ENCODE measurements around the gene CYFIP2.

CYFIP2 gene

DNA sequence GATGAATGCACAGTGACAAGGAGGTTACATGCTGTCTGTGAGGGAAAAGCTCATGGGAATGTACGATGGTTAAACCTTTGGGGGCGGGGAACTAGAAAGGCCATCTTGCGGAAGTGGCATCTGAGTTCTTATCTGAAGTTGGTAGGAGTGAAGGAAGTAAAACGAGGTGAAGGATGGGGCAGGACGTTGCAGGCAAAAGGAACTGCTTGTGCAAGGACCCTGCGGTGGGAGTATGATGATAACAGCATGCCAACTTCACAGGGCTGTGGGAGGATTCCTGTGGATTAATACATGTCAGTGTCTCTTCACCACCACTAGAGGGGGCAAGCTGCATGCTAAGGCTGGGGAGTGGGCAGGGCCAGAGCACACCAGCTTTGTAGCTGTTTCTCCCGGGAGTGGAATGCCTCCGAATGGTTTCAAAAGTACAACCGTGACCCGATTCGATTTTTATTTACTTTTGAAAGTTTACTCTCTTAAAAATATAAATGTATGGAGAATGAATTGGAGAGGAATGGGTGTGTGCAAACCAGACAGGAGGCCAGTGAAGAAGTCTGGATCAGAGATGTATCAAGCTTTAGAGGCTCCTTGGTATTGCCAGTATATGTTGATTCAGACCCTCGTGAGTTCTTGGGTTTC is 62.5 kb downstream of the CYFIP2 start:
- FAIRE-seq, result no peak

DNA sequence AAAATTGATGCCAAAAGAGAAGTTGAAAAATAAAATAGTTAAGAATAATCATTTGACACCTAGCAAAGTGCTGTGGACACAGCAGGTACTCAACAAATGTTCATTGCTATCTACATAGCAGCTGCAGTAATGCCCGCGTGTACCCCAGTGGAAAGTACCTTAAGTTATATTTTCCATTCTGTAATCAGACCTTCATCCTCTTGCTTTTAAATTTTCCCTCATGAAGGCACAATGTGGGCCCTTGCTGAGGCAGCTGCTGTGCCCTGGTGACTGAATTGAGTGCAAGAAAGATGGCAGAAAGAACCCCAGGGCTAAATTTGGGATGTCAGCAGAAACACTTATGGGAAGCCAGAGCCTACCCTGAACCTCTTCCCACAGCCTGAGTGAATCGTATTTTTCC is 65.9 kb downstream of the CYFIP2 start:
- no peak for FAIRE-seq

DNA sequence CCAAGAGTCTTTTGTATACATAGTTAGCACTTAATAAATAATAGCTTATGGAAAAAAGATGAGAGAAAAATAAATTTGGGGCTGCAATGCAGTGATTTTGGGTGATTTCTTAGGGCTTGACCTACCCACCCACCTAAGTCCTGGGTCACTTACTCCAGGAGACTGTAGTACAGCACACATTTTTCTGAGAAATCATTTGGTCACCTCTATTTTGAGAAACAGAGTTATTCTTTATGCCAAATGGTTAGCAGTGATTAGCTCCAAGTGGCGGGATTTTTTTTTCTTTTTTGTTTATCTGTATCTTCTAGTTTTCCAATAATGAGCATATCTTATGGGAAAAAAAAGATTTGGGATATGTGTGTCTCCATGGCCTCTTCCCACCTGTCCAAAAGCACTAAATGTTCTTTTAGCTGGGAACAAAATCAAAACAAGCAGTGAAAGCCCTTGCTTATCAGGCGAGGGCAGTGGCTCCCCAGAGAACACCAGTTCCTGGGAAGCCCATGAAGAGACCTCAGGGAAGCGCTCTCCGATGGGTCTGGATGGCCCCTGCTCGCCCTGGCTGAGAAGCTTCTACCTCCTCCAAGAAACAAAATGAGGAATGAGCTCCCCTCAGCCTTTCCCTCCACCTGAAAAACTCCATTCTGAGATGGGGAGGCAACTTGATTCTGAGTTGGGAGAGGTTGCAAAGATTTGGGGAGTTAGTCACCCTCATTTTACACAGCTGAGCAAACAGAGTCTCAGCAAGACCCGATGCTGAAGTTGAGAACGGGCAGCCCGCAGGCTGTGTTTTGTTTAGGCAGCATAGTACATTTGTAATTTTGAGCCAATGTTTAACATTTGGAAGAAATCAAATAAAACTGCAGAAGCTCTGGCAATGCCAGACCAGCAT is 69.9 kb downstream of the CYFIP2 start:
- FAIRE-seq, result no peak

DNA sequence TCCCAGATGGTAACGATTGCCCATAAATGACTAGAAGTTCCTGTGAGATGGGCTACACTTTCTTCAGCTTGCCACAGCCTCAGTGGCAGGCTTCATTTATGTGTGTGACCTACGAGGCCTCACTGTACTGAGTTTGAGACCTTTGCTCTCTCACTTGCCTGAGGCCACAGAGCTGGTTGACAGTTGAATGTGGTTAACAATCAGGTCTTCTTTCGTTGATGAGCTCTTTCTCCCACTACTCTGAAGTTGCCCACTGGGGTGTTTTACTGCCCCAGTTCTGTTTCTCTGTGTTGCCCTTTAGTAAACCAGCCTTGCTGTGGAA is 70.5 kb downstream of the CYFIP2 start:
- FAIRE-seq, result no peak

DNA sequence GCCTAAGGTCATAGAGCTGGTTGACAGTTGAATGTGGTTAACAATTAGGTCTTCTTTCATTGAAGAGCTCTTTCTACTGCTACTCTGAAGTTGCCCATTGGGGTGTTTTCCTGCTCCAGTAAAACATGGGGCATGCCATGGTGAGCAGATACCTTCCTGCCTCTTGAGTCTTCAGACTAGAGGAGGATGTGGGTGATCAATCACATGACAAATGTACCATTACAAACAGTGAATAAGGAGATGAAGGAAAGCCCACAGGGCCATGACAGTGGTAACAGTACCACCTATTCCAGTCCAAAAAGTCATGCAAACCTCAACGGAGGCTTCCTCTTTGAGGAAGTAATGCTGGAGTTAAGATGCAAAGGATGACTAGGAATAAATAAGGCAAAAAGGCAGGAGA is 73.5 kb downstream of the CYFIP2 start:
- FAIRE-seq, result no peak

DNA sequence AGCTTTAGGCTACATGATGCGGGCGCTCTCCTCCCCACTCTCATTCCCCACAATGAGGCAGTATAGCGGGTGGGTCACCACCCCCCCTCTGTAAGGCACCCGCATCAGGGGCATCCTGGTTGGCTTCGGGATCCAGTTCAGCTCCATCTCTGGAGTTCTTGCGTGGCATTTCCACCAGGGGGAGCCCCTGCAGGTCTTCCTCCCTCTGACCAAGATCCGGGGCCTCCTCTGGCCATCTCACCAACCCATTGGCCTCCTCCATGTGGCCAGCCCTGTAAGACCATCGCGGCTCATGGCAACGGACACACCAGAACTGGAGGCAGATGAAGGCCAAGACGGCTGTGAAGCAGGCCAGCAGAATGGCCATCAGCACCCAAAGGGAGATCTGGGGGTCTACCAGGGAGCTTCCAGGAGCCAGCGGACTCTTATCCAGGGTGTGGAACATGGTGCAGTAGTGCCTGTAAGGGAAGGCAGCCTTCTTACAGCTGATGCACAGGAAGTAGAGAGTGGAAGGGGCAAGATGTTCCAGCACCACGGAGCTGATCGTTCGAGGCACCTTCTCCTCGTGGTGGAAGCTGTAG is 77.0 kb downstream of the CYFIP2 start:
- no peak for FAIRE-seq

DNA sequence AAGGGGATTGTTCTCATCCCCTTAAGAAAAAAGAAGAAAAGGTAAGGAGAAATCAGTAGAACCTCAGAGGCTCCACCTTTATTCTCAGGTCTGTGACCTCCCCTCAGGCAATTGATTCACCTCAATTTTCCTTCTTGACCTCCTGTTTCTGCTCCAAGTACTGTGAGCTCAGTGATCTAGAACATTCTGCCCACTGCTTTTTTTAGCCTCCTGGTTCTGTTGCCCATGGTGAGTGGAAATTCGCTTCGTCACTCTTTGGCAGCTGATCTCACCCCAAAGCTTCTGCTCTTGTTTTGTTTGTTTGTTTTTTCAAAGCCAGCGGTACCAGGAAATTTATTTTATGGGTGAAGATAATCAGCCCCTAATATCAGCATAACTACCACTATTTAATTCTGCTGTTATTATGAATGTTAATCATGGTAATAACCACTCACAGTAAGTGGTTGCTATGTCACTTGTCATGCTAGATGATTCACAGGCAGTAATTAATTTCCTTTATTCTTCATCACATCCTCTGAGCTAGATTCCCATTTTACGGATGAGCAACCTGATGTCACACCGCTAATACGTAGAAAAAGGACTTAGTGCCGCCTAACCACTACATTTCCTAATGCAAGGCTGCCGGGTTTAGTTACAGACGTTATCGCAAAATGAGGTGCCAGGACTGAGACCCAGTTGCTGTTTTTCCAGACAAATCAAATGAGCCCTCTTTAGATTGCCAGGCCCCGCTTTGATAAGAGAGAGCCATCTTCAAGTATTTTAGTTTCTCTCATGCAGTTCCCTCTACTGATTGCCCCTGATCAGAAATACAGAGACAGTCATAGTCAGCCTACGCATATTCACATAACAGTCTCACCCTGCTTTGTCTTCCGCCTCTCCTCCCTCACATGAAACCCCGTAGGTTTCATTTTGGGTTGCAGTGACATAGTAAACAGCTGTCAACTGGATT is 78.2 kb downstream of the CYFIP2 start:
- peak; percentile 97 for FAIRE-seq

DNA sequence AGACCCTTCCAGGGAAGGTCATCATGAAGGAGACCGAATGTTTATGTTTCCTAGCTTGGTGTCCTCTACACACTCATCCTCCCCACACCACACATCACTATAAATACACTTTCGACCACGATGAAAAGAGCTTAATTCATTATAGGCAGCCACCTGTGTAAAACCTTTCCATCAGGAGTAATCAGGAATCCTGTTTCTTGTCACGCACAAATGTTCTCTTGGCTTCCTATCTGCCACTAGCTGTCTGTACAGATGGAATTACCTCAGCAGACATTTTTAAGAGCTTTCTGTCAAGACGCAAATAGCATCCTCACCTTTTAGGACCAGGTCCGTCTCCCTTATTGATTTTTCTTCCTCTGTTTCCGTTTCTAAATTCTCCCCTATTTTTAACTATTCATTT is 79.1 kb downstream of the CYFIP2 start:
- no peak for FAIRE-seq

DNA sequence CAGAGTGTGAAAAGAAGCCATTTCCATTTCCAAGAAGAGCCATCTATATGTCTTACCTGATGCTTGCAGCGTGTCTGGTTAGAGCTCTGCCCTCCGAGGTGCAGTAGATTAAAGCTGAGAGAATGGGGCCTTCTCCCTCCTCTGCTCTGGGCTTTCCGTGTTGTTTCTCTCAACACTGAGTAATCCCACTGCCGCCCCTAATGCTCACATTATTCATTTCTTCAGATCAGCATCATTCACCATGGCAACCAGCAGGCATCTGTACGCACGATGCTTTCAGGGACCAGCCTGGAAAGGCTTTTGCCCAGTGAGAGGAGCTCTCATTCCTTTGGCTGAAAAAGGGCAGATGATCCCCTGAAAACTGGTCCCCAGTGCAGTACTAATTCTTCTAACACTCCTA is 79.6 kb downstream of the CYFIP2 start:
- FAIRE-seq, result no peak

DNA sequence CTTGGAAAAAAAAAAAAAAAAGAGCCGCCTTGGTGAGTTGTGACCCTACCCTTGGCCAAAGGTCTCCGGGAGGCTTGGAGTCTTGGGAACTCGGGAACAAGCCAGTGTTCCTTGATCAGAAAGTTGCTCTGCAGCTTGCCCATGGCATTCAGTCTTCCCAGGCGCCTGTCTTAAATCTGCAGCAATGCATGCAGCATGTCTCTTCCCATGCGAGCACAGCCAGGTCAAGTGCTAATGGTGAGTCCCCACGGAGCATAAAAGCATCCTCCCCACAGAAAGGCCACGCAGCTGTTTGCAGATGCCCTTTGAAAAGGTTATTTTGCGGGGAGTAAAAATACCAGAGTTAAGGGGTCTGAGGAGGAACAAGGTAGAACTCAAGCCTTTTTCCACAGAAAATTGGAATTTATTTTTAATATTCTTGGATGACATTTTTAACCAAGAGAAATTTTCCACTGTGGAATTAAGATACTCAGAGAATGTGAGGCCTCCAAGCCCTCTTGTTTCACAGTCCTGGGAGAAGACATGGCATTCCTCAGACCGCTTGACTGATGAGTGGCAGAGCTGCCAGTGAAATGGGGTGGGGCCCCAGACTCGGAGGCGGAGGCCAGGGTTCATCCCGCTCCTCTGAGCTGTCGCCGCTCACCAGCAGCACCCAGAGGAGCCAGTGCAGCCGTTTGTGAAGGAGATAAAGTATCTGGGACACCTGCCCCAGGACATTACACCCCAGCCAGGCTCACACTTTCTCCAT is 81.6 kb downstream of the CYFIP2 start:
- FAIRE-seq, result no peak

DNA sequence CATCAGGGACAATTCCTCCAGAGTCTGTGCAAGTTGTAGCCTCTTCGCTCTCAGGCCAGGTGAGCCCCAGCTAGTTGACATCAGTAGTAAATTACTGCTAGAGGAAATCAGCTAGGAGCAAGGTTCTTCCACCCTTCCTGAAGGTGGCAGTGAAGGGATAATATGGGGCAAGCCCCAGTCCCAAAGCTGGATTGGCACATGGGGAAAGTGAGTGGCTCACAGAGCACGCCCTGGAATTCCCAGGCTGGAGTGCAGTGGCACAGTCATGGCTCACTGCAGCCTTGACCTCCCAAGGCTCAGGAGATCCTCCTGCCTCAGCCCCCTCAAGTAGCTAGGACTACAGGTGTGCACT is 82.1 kb downstream of the CYFIP2 start:
- no peak for FAIRE-seq

DNA sequence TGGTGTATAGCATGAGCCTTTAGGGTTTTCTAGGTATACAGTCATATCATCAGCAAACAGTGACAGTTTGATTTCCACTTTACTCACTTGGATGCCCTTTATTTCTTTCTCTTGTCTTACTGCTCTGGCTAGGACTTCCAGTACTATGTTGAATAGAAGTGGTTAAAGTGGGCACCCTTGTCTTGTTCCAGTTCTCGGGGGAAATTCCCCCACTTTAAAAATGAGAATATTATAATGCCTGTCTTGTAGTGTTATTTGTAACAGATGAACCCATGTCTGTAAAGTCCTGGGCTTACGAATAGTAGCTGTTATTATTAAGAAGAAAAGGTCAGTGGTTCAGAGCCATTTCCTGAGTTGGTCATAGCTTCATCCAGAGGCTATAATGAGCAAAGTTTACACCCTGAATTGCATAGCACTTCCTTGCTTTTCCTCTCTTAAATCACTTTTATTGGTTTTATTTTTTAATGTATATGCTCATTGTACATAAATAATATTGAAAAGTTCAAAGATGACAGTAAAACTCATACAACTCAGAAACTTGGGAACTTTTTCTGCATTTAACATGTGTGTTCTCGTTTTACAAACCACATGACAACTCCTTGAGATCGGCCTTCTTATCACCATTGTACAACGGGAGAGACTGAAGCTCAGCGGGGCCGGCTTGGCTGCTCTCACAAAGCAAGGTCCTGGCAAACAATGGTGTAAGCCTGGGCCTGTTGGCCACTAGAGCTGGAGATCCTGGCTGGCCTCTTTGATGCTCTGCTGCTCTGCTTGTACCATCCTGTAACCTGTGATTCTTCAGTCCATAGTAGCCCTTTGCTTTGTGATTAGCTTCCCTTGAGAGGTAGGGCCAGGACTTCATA is 85.2 kb downstream of the CYFIP2 start:
- no peak for FAIRE-seq

DNA sequence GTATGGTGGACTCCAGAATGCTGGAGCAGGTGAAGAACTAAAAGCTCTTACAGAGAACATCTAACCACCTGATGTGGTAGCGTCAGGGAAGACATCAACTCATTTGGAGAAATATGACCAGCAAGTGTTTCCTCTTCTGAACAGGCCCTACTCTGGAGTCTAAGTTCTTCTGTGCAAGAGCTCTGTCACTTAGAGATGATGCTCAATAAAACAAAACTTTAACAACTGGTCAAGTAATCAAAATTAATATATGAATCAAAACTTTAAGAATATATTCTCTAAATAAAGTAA is 85.8 kb downstream of the CYFIP2 start:
- FAIRE-seq, result no peak

DNA sequence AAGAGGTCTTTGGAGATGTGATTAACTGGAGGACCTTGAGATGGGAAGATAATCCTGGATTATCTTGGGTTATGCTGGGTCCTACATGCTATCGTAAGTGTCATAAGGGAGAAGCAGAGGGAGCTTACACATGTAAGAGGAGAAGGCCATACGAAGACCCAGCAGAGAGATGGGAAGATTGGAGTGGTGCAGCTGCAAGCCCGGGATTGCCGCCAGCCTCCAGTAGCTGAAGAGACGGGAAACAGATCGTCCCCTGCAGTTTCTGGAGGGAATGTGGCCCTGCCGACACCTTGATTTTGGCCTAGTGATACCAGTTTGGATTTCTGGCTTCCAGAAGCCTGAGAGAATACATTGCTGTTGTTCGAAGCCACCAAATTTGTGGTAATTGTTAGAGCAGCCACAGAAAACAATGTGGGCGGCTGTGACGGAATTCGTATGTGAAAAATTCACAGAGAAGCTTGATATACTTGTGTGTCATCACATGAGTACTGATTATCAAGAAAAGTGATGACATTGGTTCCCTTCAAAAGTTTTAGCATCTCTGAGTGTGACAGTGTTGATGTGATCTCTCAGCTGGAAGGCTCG is 86.9 kb downstream of the CYFIP2 start:
- no peak for FAIRE-seq

DNA sequence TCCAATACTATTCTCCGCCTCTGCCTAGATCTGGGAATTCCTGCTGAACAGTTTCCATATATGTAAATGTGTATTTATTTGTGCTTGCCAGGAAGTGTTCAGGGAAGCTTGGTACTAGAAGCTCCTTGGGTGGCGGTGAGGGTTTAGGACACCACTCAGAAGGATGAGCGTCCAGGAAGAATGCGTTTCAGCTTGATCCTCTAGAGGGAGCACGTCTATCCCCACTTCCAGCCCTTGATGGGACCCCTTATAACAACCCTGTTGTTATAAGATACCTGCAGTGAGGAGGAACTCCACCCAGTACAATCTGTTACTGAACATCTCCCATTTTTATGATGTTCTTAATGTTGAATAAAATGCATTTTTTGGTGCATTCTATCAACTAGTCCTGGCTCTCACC is 88.9 kb downstream of the CYFIP2 start:
- FAIRE-seq, result no peak

DNA sequence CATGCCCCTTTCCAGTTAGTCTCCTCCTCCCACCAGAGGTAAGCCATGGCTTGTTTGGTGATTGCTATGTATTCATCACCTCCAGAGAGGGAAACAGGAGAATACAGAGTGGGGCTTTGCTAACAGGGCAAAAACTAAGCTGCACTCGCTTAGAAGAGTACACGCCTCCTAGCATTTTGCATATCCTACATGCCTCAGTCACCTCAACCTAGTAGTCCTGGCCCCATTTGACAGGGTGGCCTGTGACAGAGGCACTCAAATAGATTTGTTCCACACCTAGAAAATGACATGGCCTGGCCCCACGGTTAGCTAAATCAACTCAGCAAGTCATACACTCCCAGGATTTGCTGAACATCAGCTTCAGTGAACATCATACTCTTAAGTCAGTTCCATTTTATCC is 90.7 kb downstream of the CYFIP2 start:
- FAIRE-seq, result no peak

DNA sequence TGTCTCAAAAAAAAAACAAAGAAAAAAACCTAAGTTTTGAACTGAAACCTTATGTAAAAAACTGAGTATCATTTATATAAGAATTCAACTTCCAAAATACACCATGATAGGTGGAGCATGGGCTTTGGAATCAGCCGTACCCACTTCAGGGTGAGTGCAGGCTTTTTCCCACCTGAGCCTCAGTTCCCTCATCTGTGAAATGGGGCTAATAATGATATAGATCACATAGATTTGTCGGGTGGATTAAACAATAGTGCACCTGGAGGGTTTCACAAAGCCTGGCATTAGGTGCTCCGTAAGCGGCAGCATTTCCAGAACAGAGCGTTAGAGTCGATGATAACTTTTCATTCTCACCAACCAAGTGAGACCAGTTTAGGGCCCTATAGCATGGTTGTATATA is 91.9 kb downstream of the CYFIP2 start:
- no peak for FAIRE-seq

DNA sequence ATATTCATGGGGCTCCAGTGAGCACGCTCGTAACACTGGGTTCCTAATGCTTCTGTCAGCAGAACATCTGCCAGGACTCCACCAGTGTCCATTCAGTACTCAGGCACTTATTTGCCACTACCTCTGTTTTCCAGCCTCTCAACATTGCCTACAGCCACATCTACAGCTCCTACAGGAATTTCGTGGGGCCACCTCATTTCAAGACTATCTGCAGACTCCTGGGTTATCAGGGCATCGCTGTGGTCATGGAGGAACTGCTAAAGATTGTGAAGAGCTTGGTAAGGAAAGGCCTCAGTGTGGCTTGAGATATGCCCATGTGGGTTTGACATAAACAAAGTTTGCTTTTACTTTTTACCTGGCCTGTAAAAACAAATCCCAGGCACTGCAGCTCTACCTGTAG is 92.9 kb downstream of the CYFIP2 start:
- no peak for FAIRE-seq

DNA sequence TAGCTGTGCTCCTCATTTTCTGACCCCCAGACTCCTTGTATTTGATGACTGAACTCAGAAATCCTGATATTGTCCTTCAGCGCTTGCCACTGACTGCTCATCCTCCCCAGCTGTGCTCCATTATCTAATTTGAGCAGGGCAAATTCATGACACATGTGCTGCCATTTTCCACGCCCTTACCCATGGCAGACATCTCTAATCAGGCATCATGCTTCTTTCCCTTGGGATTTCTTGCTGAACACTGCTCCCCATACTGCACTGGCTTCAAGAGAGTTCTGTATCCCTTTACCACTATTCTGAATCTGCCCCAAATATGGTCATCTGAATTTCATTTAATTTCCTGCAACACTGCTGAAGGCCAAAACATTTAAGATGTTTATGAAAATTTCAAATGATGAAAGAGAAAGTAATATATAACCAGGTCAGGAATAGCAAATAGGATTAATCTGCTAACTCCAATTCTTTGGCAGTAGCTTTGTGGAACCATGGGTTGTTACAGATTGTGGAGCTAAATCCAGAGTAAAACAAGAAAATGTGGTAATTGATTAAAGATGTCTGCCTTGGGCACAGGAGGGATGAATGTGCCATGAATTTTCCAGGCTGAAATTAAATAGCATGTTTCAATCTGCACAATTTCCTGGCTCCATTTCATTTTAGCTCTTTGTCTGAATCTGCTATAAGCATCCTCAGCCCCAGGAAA is 93.6 kb downstream of the CYFIP2 start:
- FAIRE-seq, result no peak

DNA sequence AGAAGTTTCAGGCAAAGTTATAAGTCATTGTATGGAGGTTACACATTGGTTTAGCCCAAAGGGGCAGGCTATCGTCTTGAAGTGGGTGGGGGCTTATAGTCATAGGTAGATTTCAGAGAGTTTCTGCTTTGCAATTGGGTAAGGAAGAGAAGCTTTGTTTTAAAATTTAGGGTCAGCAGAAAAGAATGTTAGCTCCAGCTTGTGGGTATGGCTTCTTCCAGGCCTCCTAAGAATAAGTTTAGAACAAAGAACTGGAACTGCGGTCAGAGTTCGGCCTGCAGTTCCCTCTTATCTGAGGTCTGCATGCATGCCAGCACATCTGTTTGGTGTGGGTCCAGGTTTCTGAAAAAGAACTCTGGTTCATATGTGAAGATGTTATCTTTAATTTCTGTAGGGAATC is 96.1 kb downstream of the CYFIP2 start:
- no peak for FAIRE-seq

DNA sequence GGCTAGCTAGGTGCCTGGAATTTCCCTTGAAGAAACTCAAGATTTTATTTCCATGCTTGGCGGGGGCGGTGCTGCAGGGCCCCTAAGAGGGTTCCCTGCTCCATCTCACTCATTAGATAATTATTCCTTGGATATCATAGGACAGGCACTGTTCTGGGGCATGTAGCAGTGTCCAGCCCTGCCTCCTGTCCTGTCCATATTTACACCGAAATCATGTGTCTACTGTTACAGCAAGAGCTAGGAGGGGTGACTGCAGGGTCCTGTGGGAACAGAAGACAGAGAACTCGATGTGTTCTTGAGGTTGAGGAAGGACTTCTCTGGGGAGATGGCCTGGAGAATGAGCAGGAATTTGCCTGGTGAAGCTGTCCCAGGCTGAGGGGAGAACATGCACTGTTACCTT is 96.6 kb downstream of the CYFIP2 start:
- FAIRE-seq, result no peak

All from islet of Langerhans (tissue), 1 donor.